ENCODE measurements around the gene DNAJB4.

DNA sequence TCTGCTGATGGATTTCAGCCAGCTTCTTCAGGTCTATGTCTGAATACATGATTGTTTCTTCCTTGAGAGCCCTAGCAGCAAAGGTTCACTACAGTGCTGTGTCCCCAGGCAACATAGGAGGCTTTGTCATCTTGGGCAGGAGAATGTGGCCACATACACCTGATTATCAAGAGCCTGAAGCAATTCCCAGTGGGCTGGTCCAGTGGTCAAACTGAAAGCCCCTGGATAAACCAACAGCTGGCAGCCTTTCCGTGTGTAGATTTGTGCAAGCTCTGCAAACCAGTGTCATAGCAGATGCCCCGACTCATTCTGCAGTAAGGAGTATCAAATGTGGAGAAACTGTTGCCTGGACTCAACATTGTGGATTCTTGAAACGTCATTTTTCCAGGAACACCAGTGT lies 38.7 kb downstream of the DNAJB4 start:
- no peak for TF ChIP-seq YY1 (IDR thresholded peaks at IDR 0.05; ENCODE audit: insufficient read depth, insufficient read length)
- TF ChIP-seq ZNF274 (IDR thresholded peaks at IDR 0.05; ENCODE audit: low read depth, low read length): no peak
- no peak for TF ChIP-seq SUZ12 (IDR thresholded peaks at IDR 0.05; ENCODE audit: extremely low read depth, insufficient read depth, insufficient read length)
